PC-3 (cell line): ENCODE results near the gene COL6A2.

Experiments
- CTCF ChIP-seq: fragments of 300-600 bp; sonication (generic); conservative IDR thresholded peaks from 2 replicates; pipeline ENCODE4 v1.5.1; 2017; ENCODE audit warnings: antibody characterized with exemption, low read depth, mild to moderate bottlenecking, low read length
- EZH2 ChIP-seq: fragments of 300-600 bp; sonication (generic); IDR thresholded peaks from one replicate; pipeline ENCODE4 v1.6.1; 2017; ENCODE audit warnings: antibody characterized with exemption, mild to moderate bottlenecking, low read length; ENCODE audit not compliant: unreplicated experiment

- TF ChIP-seq EZH2 (no peak), CTCF (no peak)
These were observed 48.9 kb downstream of the COL6A2 start for GRCh38 chr21:46146856-46147255.
